ENCODE measurements around the gene SAMD1.

Gene SAMD1

DNA sequence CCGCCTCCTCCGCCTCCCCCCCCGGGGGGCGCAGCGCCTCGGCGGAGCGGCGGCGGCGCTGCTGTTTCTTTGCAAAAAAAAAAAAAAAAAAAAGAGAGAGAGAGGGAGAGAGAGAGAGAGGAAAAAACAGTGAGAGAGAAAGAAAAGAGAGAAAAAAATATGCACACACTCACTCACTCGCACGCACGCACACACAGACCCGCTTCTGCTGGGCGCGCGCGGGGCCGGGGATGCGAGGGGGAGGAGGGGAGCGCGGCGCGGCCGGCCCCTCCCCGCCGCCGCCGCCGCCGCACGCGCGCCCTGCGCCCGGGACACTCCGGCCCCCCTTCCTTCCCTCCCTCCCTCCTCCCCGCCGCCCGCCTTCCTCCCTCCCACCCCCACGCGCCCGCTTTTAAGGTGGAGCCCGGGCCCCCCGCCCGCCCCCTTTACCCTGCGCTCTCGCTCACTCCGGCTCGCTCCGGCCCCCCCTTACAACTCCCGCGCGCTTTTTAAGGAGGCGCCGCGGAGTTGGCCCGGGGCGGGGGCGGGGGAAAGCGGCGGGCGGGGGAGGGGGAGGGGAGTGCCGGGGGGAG is at the start of gene SAMD1:
TSS of gene SAMD1 (minus strand) at position 243 of the 572 bp plus-strand sequence.
- peak; percentile 89 for DNase-seq

DNA sequence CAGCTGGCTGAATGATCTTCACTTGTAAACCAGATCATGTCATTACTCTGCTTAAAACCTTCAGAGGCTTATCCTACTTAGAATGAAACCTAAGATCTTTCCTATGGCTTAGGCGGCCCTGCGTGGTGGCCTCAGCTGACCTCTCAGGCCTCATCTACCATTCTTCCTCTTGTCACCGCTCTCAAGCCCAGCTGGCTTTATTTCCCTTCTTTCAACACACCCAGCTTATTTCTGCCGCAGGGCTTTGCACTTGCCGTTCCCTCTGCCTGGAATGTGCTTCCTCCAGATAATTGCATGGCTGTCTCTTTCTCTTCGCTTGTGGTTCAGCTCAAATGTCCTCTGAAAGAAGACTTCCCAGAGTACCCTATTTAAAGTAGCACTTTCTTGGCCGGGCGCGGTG is 49.4 kb upstream of the SAMD1 start:
- DNase-seq, result no peak

DNA sequence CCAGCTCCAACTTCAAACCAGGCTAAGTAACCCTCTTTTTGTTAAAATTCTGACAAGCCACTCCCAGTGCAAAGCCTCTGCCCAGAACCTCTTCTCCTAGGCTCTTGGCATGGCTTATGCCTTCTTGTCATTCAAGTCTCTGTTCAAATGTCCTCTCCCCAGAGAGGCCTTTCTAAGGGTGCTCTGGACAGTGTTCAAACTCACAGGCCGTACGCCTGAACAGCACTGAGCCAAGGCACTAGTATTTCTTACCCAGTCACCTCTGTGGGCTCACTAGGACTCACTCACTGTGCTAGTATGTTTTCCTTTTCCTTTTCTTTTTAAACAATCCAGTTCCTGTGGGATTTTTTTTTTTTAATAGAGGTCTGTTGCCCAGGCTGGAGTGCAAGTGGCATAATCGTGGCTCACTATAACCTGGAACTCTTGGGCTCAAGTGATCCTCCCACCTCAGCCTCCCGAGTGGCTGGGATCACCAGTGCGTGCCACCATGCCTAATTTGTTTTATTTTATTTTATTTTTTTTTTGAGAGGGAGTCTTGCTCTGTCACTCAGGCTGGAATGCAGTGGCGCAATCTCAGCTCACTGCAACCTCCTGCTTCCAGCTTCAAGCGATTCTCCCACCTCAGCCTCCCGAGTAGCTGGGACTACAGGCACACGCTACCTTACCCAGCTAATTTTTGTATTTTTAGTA is 48.2 kb upstream of the SAMD1 start:
- no peak for DNase-seq

DNA sequence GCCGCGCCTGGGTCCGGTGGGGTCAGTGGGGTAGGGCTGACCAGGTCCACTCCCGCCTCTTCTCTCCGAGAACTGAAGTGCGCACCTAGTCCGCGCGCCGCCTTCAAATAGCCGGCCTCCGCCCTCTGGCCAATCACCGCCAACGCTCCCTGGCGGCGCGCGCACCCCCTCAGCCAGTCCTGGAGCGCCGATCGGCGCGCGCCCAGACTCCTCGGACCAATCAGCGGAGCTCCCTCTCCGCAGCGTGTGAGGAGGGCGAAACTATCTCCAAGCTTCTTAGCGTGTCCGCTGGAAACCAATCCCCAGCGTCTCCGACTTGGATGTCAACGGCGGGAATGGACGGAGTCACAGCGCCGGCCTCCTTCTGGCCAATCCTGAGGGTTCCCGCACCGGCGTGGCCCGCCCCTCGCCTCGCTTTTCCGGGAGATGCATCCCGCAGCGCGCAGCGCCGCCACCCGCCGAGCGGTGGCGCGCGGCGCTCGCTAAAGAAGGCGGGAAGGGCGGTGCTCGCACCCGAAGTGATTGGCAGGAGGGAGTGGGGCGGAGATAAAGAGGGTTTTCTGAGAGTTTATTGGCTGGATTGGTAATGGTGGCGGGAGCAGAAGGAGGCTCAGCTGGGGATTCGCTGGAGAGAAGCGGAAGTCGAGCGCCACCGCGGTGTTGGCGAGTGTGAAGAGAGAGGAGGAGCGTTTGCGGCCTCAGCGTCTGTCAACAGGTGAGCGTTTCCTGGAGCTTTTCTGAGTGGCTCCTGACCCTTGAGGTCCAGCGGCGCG is 46.1 kb upstream of the SAMD1 start, which contains the start of gene ASF1B:
TSS of gene ASF1B (minus strand) at position 81 of the 773 bp plus-strand sequence. CDS start 133 bp downstream, outside the sequence.
- peak; percentile 98 to 99 for DNase-seq

DNA sequence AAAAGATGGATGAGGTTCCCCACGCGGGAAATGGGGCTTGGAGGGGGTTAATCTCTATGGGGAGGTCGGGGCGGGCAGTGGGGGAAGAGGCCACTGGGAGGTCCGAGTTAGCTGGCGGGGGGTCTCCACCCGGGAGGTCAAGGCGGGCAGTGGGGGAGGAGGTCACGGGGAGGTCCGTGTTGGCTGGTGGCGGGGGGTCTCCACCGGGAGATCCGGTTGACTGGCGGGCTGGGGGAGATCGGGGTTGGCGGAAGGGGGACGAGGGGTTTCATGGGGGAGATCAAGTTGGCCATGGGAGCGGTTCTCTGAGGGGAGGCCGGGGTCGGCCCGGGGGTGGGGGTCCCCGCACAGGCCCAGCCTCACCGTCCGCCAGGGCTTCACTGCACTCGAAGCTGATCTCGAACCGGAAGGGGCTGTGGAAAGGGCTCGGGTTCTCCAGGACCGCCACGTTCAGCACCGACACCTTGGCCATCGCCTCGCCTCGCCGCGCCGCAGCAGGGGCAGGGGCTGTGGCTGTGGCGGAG is 45.5 kb upstream of the SAMD1 start:
- DNase-seq, result no peak

DNA sequence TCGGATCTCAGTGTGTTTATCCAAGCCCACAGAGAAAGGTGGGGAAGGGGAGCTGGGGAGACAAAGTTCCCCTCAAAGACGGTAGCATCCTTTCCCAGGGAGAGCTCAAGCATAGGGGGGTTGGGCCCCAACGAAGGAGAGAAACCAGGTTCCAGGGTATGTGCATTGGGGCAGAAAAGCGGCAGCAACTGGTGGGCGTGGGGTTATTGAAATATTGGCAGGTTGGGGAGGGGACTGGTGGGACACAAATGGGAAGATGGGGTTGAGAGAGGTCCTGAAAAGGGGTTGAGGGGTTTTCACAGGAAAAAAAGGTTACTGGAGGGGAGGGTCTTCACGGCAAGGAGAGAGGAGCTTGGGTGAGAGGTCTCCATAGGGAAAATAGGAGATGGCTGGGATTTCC is 44.8 kb upstream of the SAMD1 start:
- no peak for DNase-seq

DNA sequence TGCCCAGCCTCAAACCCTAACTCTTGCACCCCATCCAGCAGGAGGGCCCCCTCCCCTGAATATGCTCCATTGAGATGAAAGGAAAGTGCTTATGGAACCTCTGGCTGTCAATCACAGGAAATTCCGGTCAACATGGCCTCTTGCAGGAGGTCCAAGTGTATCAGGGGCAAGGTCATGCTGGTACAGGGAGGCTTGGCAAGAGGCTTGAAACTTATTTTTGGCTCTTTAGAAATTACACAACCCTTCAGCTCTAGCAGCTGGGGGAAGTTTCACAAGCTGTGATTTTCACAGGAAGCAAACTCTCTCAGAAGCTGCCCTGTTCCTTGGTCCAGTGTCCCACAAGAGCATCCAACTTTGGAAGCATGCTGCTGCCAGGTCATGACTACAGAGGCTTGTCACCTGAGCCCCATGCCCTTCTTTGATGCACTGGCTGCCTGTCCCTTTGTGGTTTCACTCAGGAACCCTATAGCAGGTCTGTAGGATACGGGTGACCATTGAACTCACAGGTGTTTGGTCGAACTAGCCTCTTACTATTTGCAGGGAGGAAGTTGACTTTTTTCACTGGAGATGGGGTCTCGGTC is 37.5 kb upstream of the SAMD1 start:
- peak in 1 of 2 donors; percentile 47 for DNase-seq

DNA sequence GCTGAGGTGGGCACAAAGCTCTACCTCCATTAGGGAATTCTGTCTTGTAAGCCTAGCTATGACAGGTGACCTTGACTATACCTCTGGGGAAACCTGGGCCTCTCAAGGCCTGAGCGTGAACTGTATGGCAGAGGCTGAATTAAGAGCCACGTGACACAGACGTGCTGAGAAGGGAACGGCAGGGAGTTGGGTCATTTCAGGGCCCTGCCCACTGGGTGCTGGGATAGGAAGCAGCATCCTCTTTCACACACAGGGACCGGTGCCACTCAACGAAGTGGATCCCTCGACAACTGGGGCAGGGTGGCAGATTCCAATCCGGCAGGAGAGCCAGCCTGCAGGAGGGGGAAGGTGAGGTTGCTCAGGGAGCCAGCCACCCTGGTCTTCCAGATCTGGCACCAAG is 36.6 kb upstream of the SAMD1 start:
- DNase-seq, result peak in 1 of 2 donors; percentile 57

DNA sequence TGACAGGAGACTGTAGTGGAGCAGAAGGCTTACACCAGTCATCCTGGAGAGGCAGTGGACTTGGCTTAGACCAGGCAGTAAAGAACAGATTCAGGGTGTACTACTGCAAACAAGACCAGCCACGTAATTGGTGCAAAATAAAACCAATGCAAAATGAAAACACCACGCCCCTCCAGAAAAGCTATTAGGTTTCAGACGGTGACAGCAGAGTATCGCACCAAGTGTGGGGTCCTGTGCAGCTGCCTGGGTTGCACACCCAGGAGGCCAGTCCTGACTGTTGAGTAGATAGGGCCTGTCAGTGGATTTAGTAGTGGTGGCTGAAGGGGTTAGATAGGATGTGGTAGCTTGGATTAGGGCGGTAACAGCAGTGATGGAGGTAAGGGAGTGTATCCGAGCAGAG is 32.4 kb upstream of the SAMD1 start:
- DNase-seq, result no peak

DNA sequence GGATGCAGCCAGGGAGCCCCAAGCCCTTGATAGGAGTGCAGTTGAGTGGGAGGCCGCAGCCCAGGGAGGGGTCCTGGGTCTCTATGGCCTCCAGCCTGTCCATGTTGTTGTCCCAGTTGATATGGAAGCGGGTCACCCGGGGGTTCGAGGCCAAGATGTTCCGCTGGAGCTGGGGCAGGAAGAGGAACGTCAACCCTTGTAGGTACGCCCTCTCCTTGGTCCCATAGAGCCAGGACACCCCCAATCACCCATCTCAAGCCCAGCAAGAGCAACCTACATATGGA is 29.9 kb upstream of the SAMD1 start:
- no peak for DNase-seq

DNA sequence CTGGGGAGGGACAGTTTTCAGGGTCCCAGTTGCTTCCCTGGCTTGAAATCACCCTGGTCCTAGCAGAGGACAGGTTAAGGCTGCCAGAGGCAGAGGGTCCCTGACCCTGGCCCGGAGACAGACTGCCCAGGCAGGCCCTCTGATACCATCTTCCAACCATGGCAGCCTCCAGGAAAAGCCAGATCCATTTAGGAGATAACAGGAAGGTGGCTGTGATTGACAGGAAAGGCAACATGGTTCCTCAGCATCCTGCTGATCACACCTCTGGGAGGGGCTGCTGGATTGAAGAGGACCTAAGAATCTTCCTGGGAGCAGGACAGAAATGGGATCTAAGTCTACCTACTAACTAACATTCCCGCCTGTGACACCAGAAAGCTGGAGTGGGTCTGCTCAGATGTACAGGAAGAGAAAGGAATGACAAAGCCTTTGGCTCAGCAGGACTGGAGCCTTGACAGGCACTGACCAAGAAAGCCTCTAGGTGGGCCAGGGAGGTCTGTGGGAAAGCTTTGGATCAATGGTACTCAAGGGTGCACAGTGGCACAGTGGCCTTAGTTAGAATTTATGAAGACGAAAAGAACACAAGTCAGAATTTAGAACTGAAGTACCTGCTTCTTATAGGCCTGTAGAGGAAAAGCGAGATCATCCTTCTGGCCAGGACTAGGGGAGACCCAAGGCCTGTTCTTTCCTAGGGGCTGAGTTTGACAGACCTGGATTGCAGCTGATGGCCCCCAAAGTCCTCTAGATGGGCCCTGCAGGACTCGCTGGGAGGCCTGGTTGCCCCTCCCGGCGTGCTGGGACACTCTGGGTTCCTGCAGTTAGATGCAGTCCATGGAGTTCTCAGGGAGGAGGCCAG is 29.3 kb upstream of the SAMD1 start:
- no peak for DNase-seq

DNA sequence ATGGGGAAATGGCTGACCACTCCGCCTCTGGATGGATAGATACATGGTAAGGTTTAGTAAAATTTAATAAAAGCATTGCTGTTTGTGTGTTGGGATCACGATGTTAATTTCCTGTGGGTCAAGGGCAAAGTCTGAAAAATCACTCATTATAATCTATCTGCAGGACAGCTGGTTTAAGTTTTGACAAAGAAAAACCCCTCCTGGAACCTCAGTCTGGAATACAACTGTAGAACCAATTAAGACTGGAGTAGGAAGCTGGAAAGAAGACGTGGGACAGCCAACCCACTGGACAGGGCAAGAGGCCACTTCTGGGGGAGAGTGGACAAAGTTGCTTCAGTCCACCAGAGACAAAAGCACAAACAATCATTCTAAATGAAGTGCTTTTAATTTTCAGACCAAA is 28.6 kb upstream of the SAMD1 start:
- DNase-seq, result no peak

DNA sequence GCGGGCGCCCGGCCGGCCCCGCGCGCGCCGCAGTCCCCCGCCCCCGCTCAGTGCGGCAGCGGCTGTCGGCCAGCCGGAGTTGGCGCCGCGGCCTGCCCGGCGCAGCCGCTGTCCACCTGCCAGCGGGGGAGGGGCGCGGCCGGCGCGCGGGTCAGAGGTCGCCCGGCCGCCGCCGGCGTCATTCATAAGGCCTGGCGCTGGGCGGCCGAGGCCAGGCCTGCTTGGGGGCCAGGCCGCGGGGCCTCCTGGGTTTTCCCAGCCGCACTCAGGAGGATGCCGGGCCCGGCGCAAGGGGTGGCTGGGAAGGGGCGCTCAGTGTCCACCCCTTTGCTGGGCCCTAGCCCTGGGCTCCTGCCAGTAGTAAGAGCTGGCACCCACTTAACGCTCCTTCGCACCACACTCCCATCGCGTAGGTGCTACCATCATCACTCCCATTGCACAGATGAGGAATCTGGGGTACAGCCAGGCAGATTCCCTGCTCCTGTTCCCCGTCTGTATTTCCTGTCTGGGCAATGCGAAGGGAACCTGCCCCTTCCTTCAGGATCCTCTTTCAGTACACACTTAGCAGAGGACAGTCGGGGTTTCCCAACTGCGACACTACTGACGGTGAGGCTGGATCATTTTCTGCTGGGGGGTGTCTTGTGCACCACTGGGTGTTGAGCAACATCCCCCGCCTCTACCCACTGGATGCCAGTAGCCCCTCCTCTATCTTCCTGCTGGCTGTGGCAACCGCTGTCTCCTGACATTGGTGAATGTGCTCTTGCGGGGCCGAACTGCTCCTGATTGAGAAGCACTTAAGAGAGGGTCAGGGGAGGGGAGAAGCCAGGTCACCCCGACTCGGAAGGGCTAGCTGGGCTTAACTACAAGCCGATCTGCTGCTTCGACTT is 27.9 kb upstream of the SAMD1 start:
- peak; percentile 63 to 85 for DNase-seq

DNA sequence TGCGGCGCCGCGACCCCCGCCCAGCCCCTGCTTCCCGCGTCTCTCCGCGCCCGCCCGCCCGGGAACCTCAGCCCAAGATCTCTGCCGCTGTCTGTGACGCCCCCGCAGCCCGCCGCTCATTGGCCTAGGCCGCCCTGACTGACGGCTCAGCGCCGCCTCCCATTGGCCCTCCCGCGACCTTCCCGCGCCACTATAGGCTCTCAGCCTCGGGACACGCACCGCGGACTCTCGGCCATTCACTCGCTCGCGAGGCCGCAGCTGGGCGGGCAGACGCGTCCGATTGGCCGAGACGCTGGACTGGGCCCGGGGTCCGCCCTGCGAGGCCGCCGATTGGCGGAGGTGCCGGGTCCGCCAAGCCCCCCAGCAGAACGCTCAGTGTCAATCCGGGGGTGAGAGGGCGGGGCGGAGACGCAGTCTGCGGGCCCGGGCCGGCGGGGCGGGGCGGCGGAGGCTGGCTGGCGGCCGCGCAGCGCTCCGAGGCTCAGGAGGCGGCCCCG is 27.2 kb upstream of the SAMD1 start, which contains the start of gene PRKACA:
TSS of gene PRKACA (minus strand) at position 95 of the 497 bp plus-strand sequence. CDS start 215 bp downstream, outside the sequence.
- peak; percentile 99 for DNase-seq

DNA sequence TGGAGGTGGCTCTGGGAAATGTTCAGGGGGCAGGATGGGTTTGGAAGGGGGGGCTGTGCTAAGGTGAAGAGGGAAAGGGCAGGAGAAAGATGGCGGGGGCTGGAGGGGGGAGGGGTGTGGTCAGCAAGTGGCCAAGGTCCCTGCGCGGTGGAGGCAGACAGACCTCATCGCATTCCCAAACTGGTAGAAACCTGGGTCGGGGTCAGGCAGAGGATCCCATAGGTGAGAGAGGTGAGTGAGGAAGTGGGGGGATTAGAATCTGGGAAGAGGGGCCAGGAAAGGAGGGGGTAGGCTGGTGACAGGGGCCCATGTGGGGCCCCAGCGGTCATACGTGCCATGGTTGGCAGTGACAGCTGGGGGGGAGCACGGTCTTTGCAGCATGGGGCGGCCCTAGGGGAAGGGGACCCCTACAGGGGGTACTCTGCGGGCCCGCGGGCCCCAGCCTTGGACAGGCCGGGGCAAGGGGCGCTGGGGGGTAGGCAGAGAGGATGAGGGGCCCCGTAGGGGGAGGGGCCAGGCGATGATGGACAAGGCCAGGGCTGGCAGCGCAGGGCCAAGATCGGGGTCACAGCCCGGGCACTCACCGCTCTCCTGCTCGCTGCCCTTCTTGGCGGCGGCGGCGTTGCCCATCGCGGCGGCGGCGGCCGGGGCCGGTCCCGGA is 26.5 kb upstream of the SAMD1 start:
- peak; percentile 9 to 17 for DNase-seq

DNA sequence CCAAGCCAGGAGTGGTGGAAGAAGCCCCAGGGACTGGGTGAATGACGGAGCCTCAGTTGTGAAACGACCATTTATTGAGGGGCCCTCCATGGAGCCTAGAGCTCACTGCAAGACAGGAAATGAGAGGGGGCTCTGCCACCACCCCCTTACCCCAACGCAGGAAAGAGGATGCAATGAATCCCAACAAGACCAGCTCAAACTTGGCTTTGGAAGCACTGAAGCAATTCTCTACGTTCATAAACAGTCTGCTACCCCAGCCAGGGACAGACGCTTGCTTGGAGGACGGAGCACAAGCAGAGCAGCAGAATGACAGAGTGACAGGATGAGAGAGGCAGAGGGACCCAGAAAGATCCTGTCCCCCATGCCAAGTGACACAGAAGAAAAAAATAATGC is 26.0 kb upstream of the SAMD1 start:
- DNase-seq, result no peak

DNA sequence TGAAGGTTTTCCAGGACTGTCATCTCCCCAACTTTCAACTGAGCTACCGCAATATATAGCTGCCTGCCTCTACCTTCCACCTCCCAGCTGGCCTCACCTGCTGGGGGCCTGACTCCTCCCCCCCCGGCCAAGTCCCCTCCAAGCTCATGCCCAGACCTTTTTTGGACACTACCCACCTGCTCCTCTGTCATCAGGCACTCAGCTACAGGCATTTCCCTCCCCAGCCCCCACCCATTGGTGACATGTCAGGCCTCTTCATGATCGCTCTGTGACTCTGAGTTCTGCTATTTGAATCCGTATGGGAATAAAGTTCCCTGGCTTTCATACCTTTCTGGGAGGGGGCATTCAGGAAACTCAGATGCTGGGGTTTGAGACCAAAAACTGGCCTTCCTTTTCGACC is 25.2 kb upstream of the SAMD1 start:
- DNase-seq, result no peak

DNA sequence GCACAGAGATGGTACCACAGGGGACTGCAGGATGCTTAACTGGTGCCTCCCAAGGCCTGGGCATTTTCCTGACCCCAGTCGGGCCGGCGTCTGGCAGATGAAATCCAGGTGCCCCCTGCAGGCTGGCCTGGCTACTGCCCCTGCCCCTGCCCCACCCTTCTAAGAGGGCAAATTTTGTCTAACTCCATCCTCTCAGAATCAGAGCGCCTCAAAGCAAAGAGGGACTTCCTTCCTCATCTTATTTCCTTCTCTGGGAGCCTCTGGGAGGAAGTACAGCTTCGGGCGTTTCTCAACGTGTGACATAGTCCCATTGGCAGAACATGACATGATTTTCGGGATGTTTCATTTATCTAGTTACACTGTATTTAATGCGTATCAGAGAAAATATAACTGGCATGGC is 24.3 kb upstream of the SAMD1 start:
- peak; percentile 55 to 71 for DNase-seq

DNA sequence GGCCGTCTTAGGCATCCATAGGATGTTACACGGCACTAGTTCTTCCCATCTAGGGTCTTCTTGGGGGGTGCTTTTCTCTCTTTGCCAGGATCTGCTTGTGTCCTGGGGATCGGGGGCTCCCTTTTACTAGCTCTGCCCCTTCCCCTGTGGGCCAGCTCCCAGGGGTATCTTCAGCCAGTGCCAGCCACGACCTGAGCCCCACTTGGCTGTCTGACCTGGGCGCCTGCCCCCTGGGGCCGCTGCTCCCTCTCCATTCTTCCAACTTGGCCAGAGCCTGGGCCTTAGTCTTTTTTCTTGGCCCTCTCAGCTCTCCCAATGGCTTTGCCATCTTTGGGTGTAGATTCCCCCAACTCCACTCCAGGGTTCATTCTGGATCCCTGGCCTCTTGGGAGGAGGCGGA is 23.9 kb upstream of the SAMD1 start:
- no peak for DNase-seq

DNA sequence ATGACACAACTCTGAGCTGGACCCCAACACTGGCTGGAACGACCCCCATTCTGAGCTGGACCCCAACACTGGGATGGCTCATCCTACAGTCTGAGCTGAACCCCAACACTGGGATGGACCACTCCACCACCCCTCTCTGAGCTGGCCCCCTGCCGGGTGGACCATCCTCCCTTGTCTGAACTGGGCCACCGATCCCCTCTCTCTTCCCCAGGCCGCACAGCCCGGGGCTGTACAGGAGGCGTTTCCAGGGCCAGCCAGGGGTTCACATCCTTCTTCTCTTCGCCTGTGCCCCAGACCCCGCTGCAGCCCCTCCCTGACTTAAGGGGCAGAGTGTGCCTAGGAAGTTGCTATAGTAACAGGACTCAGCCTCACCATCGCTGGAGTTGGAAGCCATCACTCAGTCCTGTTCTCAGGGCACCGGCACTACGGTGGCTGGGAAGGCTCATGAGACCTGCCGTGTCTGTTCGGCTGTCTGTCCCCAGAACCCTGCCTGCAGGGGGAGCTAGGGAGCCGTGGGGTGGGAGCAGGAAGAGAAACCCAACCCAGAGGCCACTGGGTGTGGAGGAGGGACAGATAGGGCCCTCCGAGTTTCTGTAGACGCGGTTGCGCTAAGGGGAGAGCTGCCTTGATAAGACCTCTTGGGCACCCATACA is 23.3 kb upstream of the SAMD1 start:
- peak; percentile 48 to 50 for DNase-seq

Measured in CD4-positive, alpha-beta T cell treated with Interleukin-1 beta for 1 hour (primary cell).